ENCODE data around the gene VWF.

VWF gene

GRCh38 chr12:6076776-6077691 lies 47.4 kb downstream of the VWF start:
- no peak for DNase-seq (ENCODE audit: low read depth)

DNA sequence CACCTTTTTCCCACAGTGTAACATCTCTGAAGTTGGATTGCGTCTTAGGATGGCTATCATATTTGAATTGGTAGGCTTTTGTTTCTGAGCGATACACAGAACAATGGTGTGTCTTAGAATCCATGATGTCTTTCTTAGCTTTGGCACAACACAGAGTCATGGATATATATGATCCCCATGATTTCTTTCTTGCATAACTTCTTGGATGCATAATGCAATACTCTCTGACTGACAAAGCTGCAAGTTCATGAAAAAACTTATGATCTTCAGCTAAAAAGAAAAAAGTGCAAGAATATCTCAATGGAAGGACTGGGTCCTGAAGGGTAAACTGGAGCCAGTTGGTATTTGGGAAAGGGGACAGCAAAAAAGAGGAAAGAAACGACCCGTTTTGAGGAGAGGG lies 48.1 kb downstream of the VWF start:
- no peak for DNase-seq (ENCODE audit: low read depth)

GRCh38 chr12:6074979-6075585 lies 49.4 kb downstream of the VWF start:
- DNase-seq (ENCODE audit: low read depth): no peak

DNA sequence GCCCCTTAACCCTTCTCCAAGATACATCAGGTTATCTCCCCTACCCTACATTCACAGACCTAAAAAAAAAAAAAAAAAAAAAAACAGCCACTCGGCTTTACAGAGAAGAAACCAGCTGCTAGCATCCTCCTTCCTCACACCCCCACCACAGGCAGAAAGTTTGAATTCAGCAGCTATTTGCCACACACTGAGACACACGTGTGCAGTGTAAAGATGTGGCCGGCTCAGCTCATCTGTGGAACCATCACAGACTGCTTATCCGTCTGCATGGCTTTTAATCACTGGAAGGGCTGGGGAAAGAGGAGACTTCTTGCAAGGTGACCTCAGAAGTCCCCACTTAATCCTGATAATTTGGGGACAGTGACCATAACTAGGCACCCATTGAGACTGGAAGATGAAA lies 50.0 kb downstream of the VWF start:
- DNase-seq (ENCODE audit: low read depth): no peak

DNA sequence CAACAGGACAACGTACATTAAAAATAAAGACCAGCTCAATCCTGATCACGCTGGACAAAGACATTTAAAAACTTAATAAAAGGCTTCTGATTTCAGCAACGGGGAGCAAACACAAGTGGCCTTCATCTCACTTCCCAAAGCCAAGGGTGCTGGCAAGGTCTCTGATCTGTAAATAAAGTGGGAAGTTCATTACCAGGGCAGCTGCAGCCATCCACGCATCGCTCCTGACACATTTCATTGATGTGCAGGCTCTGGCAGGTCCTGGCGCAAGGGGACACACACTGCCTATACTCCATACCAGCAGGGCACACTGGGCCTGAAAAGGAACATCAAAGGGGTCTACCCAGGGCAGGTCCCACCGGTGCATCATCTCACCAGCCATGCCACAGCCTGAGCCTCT lies 51.0 kb downstream of the VWF start:
- DNase-seq (ENCODE audit: low read depth): no peak

GRCh38 chr12:6072302-6072752 lies 52.1 kb downstream of the VWF start:
- no peak for DNase-seq (ENCODE audit: low read depth)

GRCh38 chr12:6071589-6071988 lies 52.9 kb downstream of the VWF start:
- DNase-seq (ENCODE audit: low read depth): no peak

DNA sequence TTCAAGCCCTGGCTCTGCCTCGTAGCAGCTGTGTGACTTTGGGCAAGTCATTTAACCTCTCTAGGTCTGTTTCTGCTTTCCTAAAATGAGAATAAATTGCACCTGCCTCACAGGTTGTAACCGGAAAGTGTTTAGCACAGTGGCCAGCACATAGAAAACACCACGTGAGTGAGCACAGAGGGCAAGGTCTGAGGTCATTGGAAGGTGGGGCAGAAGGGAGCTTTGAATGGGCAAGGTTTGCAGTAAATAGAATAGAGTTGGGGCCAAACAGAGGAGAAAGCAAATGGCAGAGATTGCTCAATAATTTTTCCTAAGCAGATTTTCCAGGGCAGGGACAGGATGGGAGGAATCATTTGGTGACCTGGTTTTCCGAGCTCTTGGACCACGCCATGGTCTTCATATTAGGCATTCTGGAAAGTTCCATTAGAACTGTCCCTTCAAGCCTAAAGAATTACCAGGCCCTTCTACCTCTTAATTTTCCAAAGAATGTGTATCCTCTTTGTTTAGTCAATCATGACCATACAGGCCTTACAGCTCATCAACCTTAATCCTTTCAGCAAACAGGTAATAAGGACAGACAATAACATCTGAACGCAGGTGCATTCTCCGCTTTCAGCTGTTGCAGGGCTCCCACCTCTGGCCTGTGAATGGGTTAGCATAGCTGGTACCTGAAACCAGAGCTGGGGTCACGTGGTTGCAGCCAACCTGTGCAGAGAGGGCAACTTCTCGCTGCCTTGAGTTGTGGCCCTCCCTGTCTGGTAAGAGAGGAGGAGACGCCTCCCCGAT lies 53.8 kb downstream of the VWF start:
- no peak for DNase-seq (ENCODE audit: low read depth)

GRCh38 chr12:6069437-6070093 lies 54.9 kb downstream of the VWF start:
- no peak for DNase-seq (ENCODE audit: low read depth)

GRCh38 chr12:6068227-6068626 lies 56.2 kb downstream of the VWF start:
- DNase-seq (ENCODE audit: low read depth): no peak

- no peak for DNase-seq (ENCODE audit: low read depth)
Measured at GRCh38 chr12:6067152-6067916, 57.1 kb downstream of the VWF start.

GRCh38 chr12:6066651-6067050 lies 57.8 kb downstream of the VWF start:
- no peak for DNase-seq (ENCODE audit: low read depth)

DNA sequence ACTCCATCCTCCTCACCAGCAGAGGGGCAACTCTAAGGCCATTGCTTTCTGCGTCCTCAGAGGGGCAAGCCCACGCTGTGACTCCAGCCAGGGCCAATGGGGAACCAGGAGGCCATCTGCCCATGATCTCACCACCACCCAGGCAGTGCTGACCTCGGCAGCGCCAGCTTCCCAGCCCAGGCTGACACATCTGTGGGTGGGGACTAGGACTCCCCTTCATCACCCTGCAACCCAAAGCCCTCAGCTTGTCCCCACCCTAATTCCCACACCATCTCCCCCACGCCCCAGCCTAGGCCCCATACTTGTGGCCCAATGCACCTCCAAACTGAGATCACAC lies 58.6 kb downstream of the VWF start:
- no peak for DNase-seq (ENCODE audit: low read depth)

DNA sequence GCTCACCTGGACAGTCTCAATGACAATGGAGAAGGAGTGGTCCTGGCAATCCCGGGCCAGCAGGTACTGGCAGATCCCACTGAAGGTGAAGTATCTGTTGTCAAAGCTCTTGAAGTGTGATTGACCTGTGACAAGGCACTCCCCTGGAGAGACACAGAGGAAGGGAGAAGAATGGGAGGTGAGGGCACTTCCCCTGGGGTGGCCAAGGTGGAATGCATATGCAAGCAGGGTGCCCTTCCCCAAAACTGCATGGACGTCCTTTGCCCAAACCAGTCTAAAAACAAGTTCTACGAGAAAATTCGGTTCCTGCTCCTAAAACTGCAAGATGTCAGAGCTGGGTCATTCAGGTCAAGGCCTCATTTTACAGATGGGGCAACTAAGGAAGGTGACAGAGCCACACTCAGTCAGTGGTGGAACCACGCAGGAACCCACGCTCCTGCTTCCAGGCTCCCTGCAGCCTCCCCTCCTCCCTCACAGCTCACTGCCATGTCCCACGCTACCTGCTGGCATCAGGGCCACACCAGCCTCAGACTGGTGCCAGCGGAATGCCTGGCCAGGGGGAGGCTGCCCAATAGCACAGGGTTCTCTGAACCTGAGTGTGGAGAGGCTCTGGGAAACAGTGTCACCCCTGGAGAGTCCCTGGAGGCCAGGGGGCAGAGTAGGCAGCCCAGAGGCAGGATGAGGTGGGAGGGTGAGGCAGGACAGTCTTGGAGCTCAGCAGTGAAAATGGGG lies 59.2 kb downstream of the VWF start:
- no peak for DNase-seq (ENCODE audit: low read depth)

GRCh38 chr12:6062757-6063735 lies 61.4 kb downstream of the VWF start:
- DNase-seq (ENCODE audit: low read depth): peak; percentile 34

DNA sequence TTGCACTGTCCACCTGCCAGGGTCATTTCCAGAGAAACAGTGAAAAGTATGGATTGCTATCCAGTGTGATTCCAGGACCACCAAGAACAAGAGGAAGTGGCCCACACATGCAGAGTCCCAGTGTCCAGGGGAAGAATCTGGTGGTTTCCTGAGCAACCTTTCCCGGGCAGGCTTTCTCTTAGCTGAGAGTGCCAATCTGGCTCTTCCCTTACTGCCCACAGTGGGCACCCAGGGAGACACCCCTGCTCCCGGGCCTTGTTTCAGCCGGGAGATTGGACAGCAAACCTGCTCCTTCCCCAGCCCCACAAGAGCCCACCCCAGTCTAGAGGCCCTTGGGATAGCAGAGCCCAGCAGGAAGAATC lies 62.1 kb downstream of the VWF start:
- DNase-seq (ENCODE audit: low read depth): no peak

DNA sequence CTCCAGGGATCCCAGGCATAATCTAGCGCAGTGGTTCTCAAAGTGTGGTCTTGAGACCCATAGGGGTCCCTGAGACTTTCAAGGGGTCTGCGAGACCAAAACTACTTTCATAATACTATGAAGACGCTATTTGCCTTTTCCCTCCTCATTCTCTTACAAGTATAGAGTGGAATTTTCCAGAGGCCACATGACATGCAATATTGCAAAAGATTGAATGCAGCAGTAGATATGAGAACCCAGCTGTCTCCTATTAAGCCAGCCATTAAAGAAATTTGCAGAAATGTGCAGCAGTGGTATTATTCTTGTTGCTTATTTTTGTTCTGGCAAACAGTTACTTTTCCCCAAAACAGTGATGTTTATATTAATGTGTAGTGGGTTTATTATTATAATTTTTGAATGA lies 62.8 kb downstream of the VWF start:
- DNase-seq (ENCODE audit: low read depth): no peak

DNA sequence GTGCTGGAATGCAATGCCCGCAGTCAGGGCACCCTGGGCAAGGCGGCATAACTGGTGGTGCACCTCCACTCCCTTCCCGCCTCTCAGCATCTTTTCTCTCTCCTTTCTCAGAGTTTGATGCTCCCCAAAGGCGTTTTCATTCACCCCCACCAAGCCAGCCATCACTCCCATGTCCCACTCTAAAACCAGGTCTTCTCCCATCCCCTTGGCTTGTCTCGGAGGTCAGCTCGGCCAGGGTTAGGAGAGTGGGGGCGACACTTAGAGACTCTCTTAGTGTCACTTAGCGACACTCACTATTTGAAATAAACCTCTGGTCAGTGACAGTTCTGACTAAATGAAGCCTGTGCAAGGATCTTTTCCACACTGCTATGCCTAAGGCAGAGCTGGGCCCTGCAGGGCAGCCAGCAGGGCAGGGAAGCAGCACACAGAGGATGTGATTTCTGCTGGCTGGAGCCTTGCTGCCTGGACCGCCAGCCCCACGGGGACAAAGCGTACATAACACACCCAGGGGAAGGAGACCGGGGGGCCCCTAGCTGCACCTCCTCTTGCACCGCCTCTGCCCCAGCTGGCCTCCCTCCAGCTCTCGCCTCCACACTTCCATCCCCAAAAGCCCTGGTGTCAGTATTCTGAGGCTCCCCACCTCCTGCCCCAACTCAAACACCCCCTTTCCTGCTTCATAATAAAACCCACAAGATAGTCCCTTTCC lies 64.5 kb downstream of the VWF start:
- no peak for DNase-seq (ENCODE audit: low read depth)

DNA sequence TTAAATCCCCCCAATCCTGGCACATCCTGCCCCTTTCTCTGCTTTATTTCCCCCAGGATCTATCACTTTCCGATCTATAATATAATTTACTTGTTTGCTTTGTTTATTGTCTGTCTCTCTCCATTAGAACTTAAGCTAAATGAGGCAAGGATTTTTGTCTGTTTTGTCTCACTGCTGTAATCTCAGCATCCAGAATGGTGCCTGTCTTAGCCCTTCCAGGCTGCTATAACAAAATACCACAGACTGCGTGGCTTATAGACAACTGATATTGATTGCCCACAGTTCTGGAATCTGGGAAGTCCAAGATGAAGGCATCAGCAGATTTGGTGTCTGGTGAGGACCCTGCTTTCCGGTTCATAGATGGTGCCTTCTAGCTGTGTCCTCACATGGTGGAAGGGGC lies 65.2 kb downstream of the VWF start:
- no peak for DNase-seq (ENCODE audit: low read depth)

Measured in stimulated activated CD8-positive, alpha-beta memory T cell treated with anti-CD3 and anti-CD28 coated beads, Interleukin-7, amount 100 ng/mL, for 24 hours (primary cell).